Purkinje cell (primary cell): ENCODE results near the gene OR5D18. TPM values are rescaled to one million over a fixed set of nuclear protein-coding genes. Genes with fewer than 3 reads are reported as not detected.

ENCODE experiments used
- polyA plus RNA-seq: library from polyadenylated mRNA; unstranded; fragments of >200 nt; fragmentation: Nextera tagmentation; gene quantifications from 2 replicates; pipeline ENCODE4 v1.2.1, GENCODE V29; 2014

Gene OR5D18
- polyA plus RNA-seq = not detected in 2 replicates

GRCh38 chr11:55819330-55819729, at the start of gene OR5D18:
OR5D18 (plus strand) TSS chr11:55819630; CDS start chr11:55819630, 0 bp downstream.

GRCh38 chr11:55773138-55773537, 46.3 kb upstream of the OR5D18 start, which contains the start of gene OR5D13:
OR5D13 (plus strand) TSS chr11:55773438; CDS start chr11:55773438, 0 bp downstream.

GRCh38 chr11:55795256-55795655, 24.2 kb upstream of the OR5D18 start, which contains the start of gene OR5D14:
OR5D14 (plus strand) TSS chr11:55795556; CDS start chr11:55795556, 0 bp downstream.

DNA sequence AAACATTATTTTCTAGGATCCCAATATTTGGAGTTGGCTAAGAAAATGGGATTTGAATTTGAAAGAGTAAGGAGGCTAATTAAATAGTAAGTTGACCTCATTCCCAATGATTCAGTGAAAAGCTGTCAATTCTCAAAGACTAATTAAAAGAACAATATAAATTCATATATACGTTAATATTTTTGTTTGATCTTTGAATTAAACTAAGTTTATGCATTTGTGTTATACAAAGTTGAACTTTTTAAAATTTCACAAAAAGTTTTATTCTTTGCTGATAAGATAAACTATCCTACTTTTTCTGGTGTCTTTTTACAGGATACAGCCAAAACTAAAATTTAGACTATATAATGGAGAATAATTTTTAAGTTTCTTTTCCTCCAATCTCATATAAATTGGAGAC, 8.4 kb upstream of the OR5D18 start, which contains the start of gene OR5L1:
Gene OR5L1 (plus strand): TSS at position 301 of the 400 bp plus-strand sequence. CDS start 100 bp downstream, outside the sequence.

GRCh38 chr11:55826919-55827318, 7.5 kb downstream of the OR5D18 start, which contains the start of gene OR5L2:
OR5L2 (plus strand) TSS chr11:55827219; CDS start chr11:55827219, 0 bp downstream.

DNA sequence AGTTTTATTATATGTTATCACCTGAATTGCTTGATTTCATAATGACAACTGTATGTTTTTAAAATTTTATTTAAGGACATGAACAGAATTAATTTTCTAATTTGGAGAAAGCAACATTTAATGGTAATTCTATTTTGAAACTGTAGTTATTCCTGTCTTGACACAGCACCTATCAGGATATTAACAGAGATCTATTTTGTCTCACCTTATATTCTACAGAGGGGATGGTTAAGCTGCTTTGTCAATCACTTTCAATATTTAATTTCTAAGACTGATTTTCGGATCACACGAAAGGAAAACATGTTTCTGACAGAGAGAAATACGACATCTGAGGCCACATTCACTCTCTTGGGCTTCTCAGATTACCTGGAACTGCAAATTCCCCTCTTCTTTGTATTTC, 19.0 kb downstream of the OR5D18 start, which contains the start of gene OR5D16:
Gene OR5D16 (plus strand): TSS at position 301 of the 400 bp plus-strand sequence. CDS start 0 bp downstream, at position 301.

Other genes starting within 250 kb of the OR5D18 start
- gene OR4C16, start 247.5 kb upstream of the OR5D18 start, polyA plus RNA-seq = not detected in 2 replicates
- gene OR4C11, start 212.0 kb upstream of the OR5D18 start, polyA plus RNA-seq = not detected in 2 replicates
- gene OR4P4, start 184.5 kb upstream of the OR5D18 start, polyA plus RNA-seq = not detected in 2 replicates
- not detected in 2 replicates for gene OR4S2, start 171.3 kb upstream of the OR5D18 start, polyA plus RNA-seq
- not detected in 2 replicates for gene OR4C6, start 157.4 kb upstream of the OR5D18 start, polyA plus RNA-seq
- not detected in 2 replicates for gene OR5D13, start 46.2 kb upstream of the OR5D18 start, polyA plus RNA-seq
- not detected in 2 replicates for gene OR5D14, start 24.1 kb upstream of the OR5D18 start, polyA plus RNA-seq
- not detected in 2 replicates for gene OR5L1, start 8.3 kb upstream of the OR5D18 start, polyA plus RNA-seq
- gene OR5L2, start 7.6 kb downstream of the OR5D18 start, polyA plus RNA-seq = not detected in 2 replicates
- not detected in 2 replicates for gene OR5D16, start 19.1 kb downstream of the OR5D18 start, polyA plus RNA-seq
- not detected in 2 replicates for gene TRIM51, start 63.7 kb downstream of the OR5D18 start, polyA plus RNA-seq
- gene OR5W2, start 95.0 kb downstream of the OR5D18 start, polyA plus RNA-seq = not detected in 2 replicates
- not detected in 2 replicates for gene OR5I1, start 116.8 kb downstream of the OR5D18 start, polyA plus RNA-seq
- gene OR10AG1, start 150.3 kb downstream of the OR5D18 start, polyA plus RNA-seq = not detected in 2 replicates
- gene OR5F1, start 175.0 kb downstream of the OR5D18 start, polyA plus RNA-seq = not detected in 2 replicates
- not detected in 2 replicates for gene OR5AS1, start 208.0 kb downstream of the OR5D18 start, polyA plus RNA-seq